Breast epithelium (tissue), 3 donors: Measurements from ENCODE around the gene CHD3.

Experiments
- POLR2A ChIP-seq: fragments of 450-650 bp; IDR thresholded peaks from one replicate; pipeline ENCODE4 v1.6.1; 2016; ENCODE audit warnings: antibody characterized with exemption, mild to moderate bottlenecking, moderate library complexity
- POLR2AphosphoS5 ChIP-seq, 3 donors: sonication (generic); formaldehyde crosslinking; IDR thresholded peaks; one replicate each; pipeline ENCODE4 v1.6.1; 2017; ENCODE audit warnings: antibody characterized with exemption in 3 of 3
- TF ChIP-seq, protein P1 (sequence below), 3 donors: fragments of 450-650 bp; IDR thresholded peaks; one replicate each; pipeline ENCODE4 v1.5.1; 2016 to 2017; ENCODE audit warnings: antibody characterized with exemption in 3 of 3, mild to moderate bottlenecking in 3 of 3, moderate library complexity in 3 of 3

GRCh38 chr17:7950578-7950977 lies 62.0 kb downstream of the CHD3 start:
- TF ChIP-seq POLR2A (no peak), POLR2AphosphoS5 (IDR thresholded peaks at IDR 0.05) (no peak)
- TF ChIP-seq, protein P1, sequence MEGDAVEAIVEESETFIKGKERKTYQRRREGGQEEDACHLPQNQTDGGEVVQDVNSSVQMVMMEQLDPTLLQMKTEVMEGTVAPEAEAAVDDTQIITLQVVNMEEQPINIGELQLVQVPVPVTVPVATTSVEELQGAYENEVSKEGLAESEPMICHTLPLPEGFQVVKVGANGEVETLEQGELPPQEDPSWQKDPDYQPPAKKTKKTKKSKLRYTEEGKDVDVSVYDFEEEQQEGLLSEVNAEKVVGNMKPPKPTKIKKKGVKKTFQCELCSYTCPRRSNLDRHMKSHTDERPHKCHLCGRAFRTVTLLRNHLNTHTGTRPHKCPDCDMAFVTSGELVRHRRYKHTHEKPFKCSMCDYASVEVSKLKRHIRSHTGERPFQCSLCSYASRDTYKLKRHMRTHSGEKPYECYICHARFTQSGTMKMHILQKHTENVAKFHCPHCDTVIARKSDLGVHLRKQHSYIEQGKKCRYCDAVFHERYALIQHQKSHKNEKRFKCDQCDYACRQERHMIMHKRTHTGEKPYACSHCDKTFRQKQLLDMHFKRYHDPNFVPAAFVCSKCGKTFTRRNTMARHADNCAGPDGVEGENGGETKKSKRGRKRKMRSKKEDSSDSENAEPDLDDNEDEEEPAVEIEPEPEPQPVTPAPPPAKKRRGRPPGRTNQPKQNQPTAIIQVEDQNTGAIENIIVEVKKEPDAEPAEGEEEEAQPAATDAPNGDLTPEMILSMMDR (IDR thresholded peaks at IDR 0.05): no peak
